ENCODE results near the gene MED13L. TPM values are rescaled to one million over a fixed set of nuclear protein-coding genes. Genes with fewer than 3 reads are reported as not detected.

The MED13L gene
- total and polyA plus RNA-seq, 2 donors (not counting 3 experiments of a cell fraction or from before 2014, with no cell fraction given): 27.4 to 93.6 TPM

DNA sequence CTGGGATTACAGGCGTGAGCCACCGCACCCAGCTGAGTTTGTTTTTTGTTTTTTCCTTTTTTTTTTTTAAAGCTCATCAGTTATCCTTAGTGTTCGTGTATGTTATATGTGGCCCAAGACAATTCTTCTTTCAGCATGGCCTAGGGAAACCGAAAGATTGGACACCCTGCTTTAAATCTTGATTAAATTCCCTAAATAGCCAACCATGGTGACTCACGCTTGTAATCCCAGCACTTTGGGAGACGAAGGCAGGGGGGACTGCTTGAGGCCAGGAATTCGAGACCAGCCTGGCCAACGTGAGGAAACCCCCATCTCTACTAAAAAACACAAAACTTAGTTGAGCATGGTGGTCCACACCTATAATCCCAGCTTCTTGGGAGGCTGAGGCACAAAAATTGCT is 131.1 kb downstream of the MED13L start:
- Histone ChIP-seq H3K4me3 (replicated peaks in 1 of 3; ENCODE audit: insufficient read depth in 1 of 3, low read depth in 1 of 3, low read length in 3 of 3) (no peak overlapping the region), H3K9ac (replicated peaks; ENCODE audit: extremely low read depth, insufficient read depth, low read length) (no peak overlapping the region), H3K4me2 (ENCODE audit: insufficient read depth, low read length) (no peak overlapping the region), H3K27ac (ENCODE audit: insufficient read depth, low read depth, low read length) (no peak overlapping the region), H3K9me3 (replicated peaks; ENCODE audit: control insufficient read depth, insufficient read depth, low read length) (no peaks in the 10 kb centered on the region), H4K20me1 (replicated peaks; ENCODE audit: control insufficient read depth, extremely low read depth, insufficient read depth, low read length) (peaks cover 6% of the 10 kb centered on the region), H3K4me1 (ENCODE audit: control insufficient read depth, extremely low read depth, insufficient read depth, low read length) (peaks cover 44% of the 10 kb centered on the region), H3K9me1 (replicated peaks; ENCODE audit: control insufficient read depth, extremely low read depth, insufficient read depth, low read length) (no peaks in the 10 kb centered on the region), H3K79me2 (ENCODE audit: control insufficient read depth, insufficient read depth, low read length) (peaks cover 73% of the 10 kb centered on the region), H3K36me3 (ENCODE audit: control insufficient read depth in 2 of 2, extremely low read depth in 1 of 2, insufficient read depth in 2 of 2, low read length in 2 of 2) (no peaks in the 10 kb centered on the region), H3K27me3 (ENCODE audit: control insufficient read depth in 2 of 2, insufficient read depth in 2 of 2, low read length in 2 of 2) (no peaks in the 10 kb centered on the region), H2AFZ (ENCODE audit: low read depth, low read length) (no peak overlapping the region)
- no peak for FAIRE-seq
- TF ChIP-seq, protein P1, sequence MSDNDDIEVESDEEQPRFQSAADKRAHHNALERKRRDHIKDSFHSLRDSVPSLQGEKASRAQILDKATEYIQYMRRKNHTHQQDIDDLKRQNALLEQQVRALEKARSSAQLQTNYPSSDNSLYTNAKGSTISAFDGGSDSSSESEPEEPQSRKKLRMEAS (IDR thresholded peaks at IDR 0.05; ENCODE audit: insufficient read depth, insufficient read length): no peak
- TF ChIP-seq GATA2 (IDR thresholded peaks at IDR 0.05; ENCODE audit: insufficient read depth, insufficient read length, low read depth, low read length) (no peak), JUN (IDR thresholded peaks at IDR 0.05; ENCODE audit: borderline replicate concordance, insufficient read depth, insufficient read length, low read depth) (no peak), MYC (IDR thresholded peaks at IDR 0.05; ENCODE audit: low read depth, low read length) (no peak), POLR2AphosphoS5 (IDR thresholded peaks at IDR 0.05; ENCODE audit: insufficient read depth, low read depth, low read length) (no peak), EZH2 (IDR thresholded peaks at IDR 0.05; ENCODE audit: borderline replicate concordance, low read depth, low read length, severe bottlenecking) (no peak), POLR2A (IDR thresholded peaks at IDR 0.05; ENCODE audit: low read depth, low read length) (no peak), FOS (IDR thresholded peaks at IDR 0.05; ENCODE audit: borderline replicate concordance, insufficient read depth, low read length) (no peak)
- TF ChIP-seq, protein P2, sequence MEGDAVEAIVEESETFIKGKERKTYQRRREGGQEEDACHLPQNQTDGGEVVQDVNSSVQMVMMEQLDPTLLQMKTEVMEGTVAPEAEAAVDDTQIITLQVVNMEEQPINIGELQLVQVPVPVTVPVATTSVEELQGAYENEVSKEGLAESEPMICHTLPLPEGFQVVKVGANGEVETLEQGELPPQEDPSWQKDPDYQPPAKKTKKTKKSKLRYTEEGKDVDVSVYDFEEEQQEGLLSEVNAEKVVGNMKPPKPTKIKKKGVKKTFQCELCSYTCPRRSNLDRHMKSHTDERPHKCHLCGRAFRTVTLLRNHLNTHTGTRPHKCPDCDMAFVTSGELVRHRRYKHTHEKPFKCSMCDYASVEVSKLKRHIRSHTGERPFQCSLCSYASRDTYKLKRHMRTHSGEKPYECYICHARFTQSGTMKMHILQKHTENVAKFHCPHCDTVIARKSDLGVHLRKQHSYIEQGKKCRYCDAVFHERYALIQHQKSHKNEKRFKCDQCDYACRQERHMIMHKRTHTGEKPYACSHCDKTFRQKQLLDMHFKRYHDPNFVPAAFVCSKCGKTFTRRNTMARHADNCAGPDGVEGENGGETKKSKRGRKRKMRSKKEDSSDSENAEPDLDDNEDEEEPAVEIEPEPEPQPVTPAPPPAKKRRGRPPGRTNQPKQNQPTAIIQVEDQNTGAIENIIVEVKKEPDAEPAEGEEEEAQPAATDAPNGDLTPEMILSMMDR (IDR thresholded peaks at IDR 0.05; ENCODE audit: extremely low read depth in 1 of 2, insufficient read depth in 1 of 2, low read depth in 1 of 2, low read length in 2 of 2): no peak
- dilution Hi-C loops (cut with MboI; ENCODE audit: extremely low pct_ligation_motif_present, low sequenced_read_pairs): no loop called here
- no TSS peak for BruUV-seq (replicated peaks)
- ChIA-PET CTCF (interaction anchor here (6.2 kb wide), 1 partner anchor 90 kb away, joined by 79 read pairs; no protein-coding TSS in a partner anchor), POLR2A (no interaction called here)
- intact Hi-C loops (cut with micrococcal nuclease): no loop called here
- DNase-seq (ENCODE audit: low read depth, low spot score): no peak
